ENCODE data around the gene RBM8A. TPM values are rescaled to one million over a fixed set of nuclear protein-coding genes. Genes with fewer than 3 reads are reported as not detected.

RBM8A gene
- total and polyA plus RNA-seq, 9 of the 15 experiments (the other 6 are each of a cell fraction or from before 2014, with no cell fraction given): 215 to 1,035 (median 291) TPM

- peak; percentile 34 for TF ChIP-seq GTF2B (IDR thresholded peaks at IDR 0.05; ENCODE audit: extremely low read depth, insufficient read length)
- TF ChIP-seq SP2 (IDR thresholded peaks at IDR 0.05; ENCODE audit: extremely low read depth, low read depth, low read length, poor library complexity, severe bottlenecking): peak; percentile 15
- peak; percentile 39 for TF ChIP-seq RBM25 (IDR thresholded peaks at IDR 0.05; ENCODE audit: low read depth, low read length, severe bottlenecking)
- TF ChIP-seq SIN3A (IDR thresholded peaks at IDR 0.05; ENCODE audit: borderline replicate concordance in 2 of 2, control insufficient read depth in 1 of 2, low read depth in 2 of 2, low read length in 2 of 2): peak in 1 of 2 experiments; percentile 82; a peak in 1 of 4 replicates
- peak; percentile 94 for TF ChIP-seq POLR2A (conservative IDR thresholded peaks at IDR 0.05)
- peak in 1 of 2 experiments; percentile 55; a peak in 2 of 4 replicates for TF ChIP-seq RCOR1 (IDR thresholded peaks at IDR 0.05; ENCODE audit: borderline replicate concordance in 1 of 2, low read depth in 2 of 2, low read length in 2 of 2)
- TF ChIP-seq ZNF239 (CRISPR knock-in tag; IDR thresholded peaks at IDR 0.05): no peak
- peak; percentile 71 for TF ChIP-seq TAF7 (tag; IDR thresholded peaks at IDR 0.05)
- TF ChIP-seq ZBTB1 (CRISPR knock-in tag; IDR thresholded peaks at IDR 0.05; ENCODE audit: borderline replicate concordance, low read depth): 0 out of 2 replicates have a peak, but pooled peaks have one; percentile 22
- no peak for TF ChIP-seq STAG1 (CRISPR knock-in tag; IDR thresholded peaks at IDR 0.05; ENCODE audit: borderline replicate concordance)
- no peak for TF ChIP-seq ZNF586 (CRISPR knock-in tag; conservative IDR thresholded peaks at IDR 0.05)
- TF ChIP-seq CREB1 (IDR thresholded peaks at IDR 0.05): no peak
- 0 out of 2 replicates have a peak, but pooled peaks have one; percentile 4 for TF ChIP-seq CREB1 (CRISPR knock-in tag; IDR thresholded peaks at IDR 0.05)
- peak; percentile 92 for TF ChIP-seq TAF1 (IDR thresholded peaks at IDR 0.05; ENCODE audit: control insufficient read depth, extremely low read depth, insufficient read depth, low read length, severe bottlenecking)
- TF ChIP-seq RBBP5 (IDR thresholded peaks at IDR 0.05; ENCODE audit: borderline replicate concordance, insufficient read depth, low read length, poor library complexity, severe bottlenecking): peak; percentile 48
- peak; percentile 34 for TF ChIP-seq SMARCB1 (IDR thresholded peaks at IDR 0.05; ENCODE audit: insufficient read length, low read depth)
- TF ChIP-seq SMARCE1 (IDR thresholded peaks at IDR 0.05): no peak
- no peak for TF ChIP-seq TGIF2 (CRISPR knock-in tag; IDR thresholded peaks at IDR 0.05)
- TF ChIP-seq VEZF1 (CRISPR knock-in tag; IDR thresholded peaks at IDR 0.05): peak; percentile 80
- peak in 1 of 2 experiments; percentile 37; a peak in 1 of 4 replicates for TF ChIP-seq MLLT1 (IDR thresholded peaks at IDR 0.05)
- peak; percentile 83 for TF ChIP-seq BHLHE40 (IDR thresholded peaks at IDR 0.05; ENCODE audit: low read length)
- TF ChIP-seq IRF9 (tag; IDR thresholded peaks at IDR 0.05): no peak
- TF ChIP-seq ZBTB7A (IDR thresholded peaks at IDR 0.05; ENCODE audit: borderline replicate concordance, control insufficient read depth, low read depth, low read length): peak; percentile 71; the same call in 1 of the 2 replicates
These were observed 37.2 kb upstream of the RBM8A start, which contains the start of the genes ANKRD34A and POLR3GL (continued) for GRCh38 chr1:145964328-145965118.

Measured in K562 (cell line).